A549 (cell line): ENCODE data around the gene ZNF267. TPM values are rescaled to one million over a fixed set of nuclear protein-coding genes. Genes with fewer than 3 reads are reported as not detected.

Experiments used
- ATAC-seq, 2 experiments: fragments of 200-7000 bp in 1 of 2; fragments of >200 bp in 1 of 2; cut with Nextera tagmentation in 1 of 2; cut with Tn5 transposase in 1 of 2; 3 replicates each; pipeline versions ENCODE4 v1.8.0 to v1.9.1; 2018 to 2020; ENCODE audit warnings: mild to moderate bottlenecking in 1 of 2, moderate library complexity in 1 of 2
- CTCF ChIA-PET: fragments of 300-600 bp; sonication (Branson Sonifier 250); formaldehyde crosslinking; extraction: SDS; loops from one replicate; lab custom pipeline; 2021; ENCODE audit warnings: antibody characterized with exemption, inconsistent platforms; lab: Yijun Ruan, JAX
- POLR2A ChIA-PET: fragments of 350-600 bp; formaldehyde crosslinking; extraction: SDS; loops from one replicate; lab custom pipeline; 2021; ENCODE audit warnings: antibody characterized with exemption, inconsistent platforms; lab: Yijun Ruan, JAX
- DNase-seq, 2 experiments: peaks; one replicate each; pipeline versions ENCODE4 v3.0.0 to v3.0.0-alpha.2; 2011 to 2016; ENCODE audit warnings: low read depth in 1 of 2, low spot score in 1 of 2
- FAIRE-seq: peaks from 2 replicates; lab custom pipeline; 2011; peaks lifted over from hg19 to GRCh38; lab: Jason Lieb, UNC
- H3K27ac ChIP-seq, 2 experiments: fragments of >200 bp; sonication (Bioruptor Twin); formaldehyde crosslinking; 3 replicates each; pipeline ENCODE4 v1.5.1; 2016 to 2017
- H3K4me1 ChIP-seq: fragments of >200 bp; sonication (Bioruptor Twin); formaldehyde crosslinking; 3 replicates; pipeline ENCODE4 v1.6.1; 2016
- H3K4me2 ChIP-seq: fragments of >200 bp; sonication (Bioruptor Twin); formaldehyde crosslinking; 3 replicates; pipeline ENCODE4 v1.6.1; 2016
- H3K4me3 ChIP-seq: fragments of >200 bp; sonication (Bioruptor Twin); formaldehyde crosslinking; 3 replicates; pipeline ENCODE4 v1.5.1; 2016
- H3K9me3 ChIP-seq: fragments of >200 bp; sonication (Bioruptor Twin); formaldehyde crosslinking; 3 replicates; pipeline ENCODE4 v1.6.1; 2016
- BHLHE40 ChIP-seq: IDR thresholded peaks from 2 replicates; pipeline ENCODE4 v1.6.1; 2012; ENCODE audit warnings: low read depth, low read length, inconsistent platforms
- CHD2 ChIP-seq: fragments of 150-350 bp; IDR thresholded peaks from 2 replicates; pipeline ENCODE4 v1.6.1; 2014; ENCODE audit warnings: low read length; ENCODE audit not compliant: partially characterized antibody
- CHD4 ChIP-seq: fragments of 200-600 bp; sonication (generic); IDR thresholded peaks from 2 replicates; pipeline ENCODE4 v1.6.1; 2016; ENCODE audit warnings: antibody characterized with exemption, mild to moderate bottlenecking, borderline replicate concordance
- EHF ChIP-seq: fragments of 250-450 bp; sonication (Bioruptor Pico); IDR thresholded peaks from 2 replicates; pipeline ENCODE4 v1.5.0; 2020; ENCODE audit warnings: mild to moderate bottlenecking
- ESRRA ChIP-seq: fragments of 150-350 bp; IDR thresholded peaks from 2 replicates; pipeline ENCODE4 v1.6.1; 2014; ENCODE audit warnings: mild to moderate bottlenecking, low read length, borderline replicate concordance
- HEYL ChIP-seq: fragments of 250-450 bp; sonication (Bioruptor Pico); IDR thresholded peaks from 2 replicates; pipeline ENCODE4 v1.8.0; 2021; ENCODE audit warnings: mild to moderate bottlenecking, moderate library complexity
- HOXB5 ChIP-seq: fragments of 250-450 bp; sonication (Bioruptor Pico); IDR thresholded peaks from 2 replicates; pipeline ENCODE4 v1.5.0; 2020; ENCODE audit warnings: mild to moderate bottlenecking, moderate library complexity
- KDM5A ChIP-seq: fragments of 200-600 bp; sonication (generic); IDR thresholded peaks from 2 replicates; pipeline ENCODE4 v1.6.1; 2016; ENCODE audit warnings: antibody characterized with exemption, mild to moderate bottlenecking
- MAFK ChIP-seq: fragments of 450-650 bp; IDR thresholded peaks from 2 replicates; pipeline ENCODE4 v1.6.1; 2014; ENCODE audit not compliant: partially characterized antibody
- NPAS2 ChIP-seq: fragments of 250-450 bp; sonication (Bioruptor Pico); IDR thresholded peaks from 2 replicates; pipeline ENCODE4 v1.8.0; 2022; ENCODE audit warnings: mild to moderate bottlenecking, moderate library complexity, borderline replicate concordance
- PHF8 ChIP-seq: fragments of 200-600 bp; sonication (generic); IDR thresholded peaks from 2 replicates; pipeline ENCODE4 v1.6.1; 2016; ENCODE audit warnings: low read depth, mild to moderate bottlenecking, antibody characterized with exemption, moderate library complexity, borderline replicate concordance
- POLR2AphosphoS2 ChIP-seq: conservative IDR thresholded peaks from 2 replicates; pipeline ENCODE4 v1.6.1; 2012; ENCODE audit warnings: low read length, improper control_type of control experiment, inconsistent platforms
- RARB ChIP-seq: fragments of 250-450 bp; sonication (Bioruptor Pico); IDR thresholded peaks from 2 replicates; pipeline ENCODE4 v1.8.0; 2021; ENCODE audit warnings: mild to moderate bottlenecking, moderate library complexity
- RCOR1 ChIP-seq: fragments of 150-350 bp; IDR thresholded peaks from 2 replicates; pipeline ENCODE4 v1.6.1; 2014; ENCODE audit warnings: antibody characterized with exemption, low read length, low read depth
- ZC3H11A ChIP-seq: fragments of 450-650 bp; IDR thresholded peaks from 2 replicates; pipeline ENCODE4 v1.6.1; 2014; ENCODE audit warnings: antibody characterized with exemption, mild to moderate bottlenecking
- ZFP36 ChIP-seq: fragments of 450-650 bp; IDR thresholded peaks from 2 replicates; pipeline ENCODE4 v1.6.1; 2014; ENCODE audit warnings: borderline replicate concordance; ENCODE audit not compliant: partially characterized antibody
- ZNF302 ChIP-seq: fragments of 250-450 bp; sonication (Bioruptor Pico); IDR thresholded peaks from 2 replicates; pipeline ENCODE4 v1.9.0; 2021; ENCODE audit warnings: inconsistent platforms, mild to moderate bottlenecking, moderate library complexity
- ZSCAN20 ChIP-seq: fragments of 250-450 bp; sonication (Bioruptor Pico); IDR thresholded peaks from 2 replicates; pipeline ENCODE4 v1.8.0; 2022; ENCODE audit warnings: mild to moderate bottlenecking, moderate library complexity
- WGBS: methylation state at CpG from one replicate; pipeline ENCODE4 v1.1.6; 2017; ENCODE audit errors: missing lambda C conversion rate; 5-methylcytosine and 5-hydroxymethylcytosine counted together
- polyA plus RNA-seq, 4 experiments: library from polyadenylated mRNA; depleted of rRNA in 3 of 4; stranded (reverse); fragments of >200 nt; fragmentation: RNase III in 1 of 4; extraction: RNeasy Plus Mini Kit Qiagen cat#74134 plus additional on column Dnase treatment in 1 of 4; gene quantifications; 2 replicates in 3 of 4; 3 replicates in 1 of 4; pipeline ENCODE4 v1.2.3, GENCODE V29; 2011 to 2017
- TF ChIP-seq, protein P1 (sequence below): fragments of 250-450 bp; sonication (Bioruptor Pico); IDR thresholded peaks from 2 replicates; pipeline ENCODE4 v1.5.0; 2020; ENCODE audit warnings: low read depth, mild to moderate bottlenecking, moderate library complexity
- TF ChIP-seq, protein P2 (sequence below): IDR thresholded peaks from 2 replicates; pipeline ENCODE4 v1.6.1; 2012; ENCODE audit warnings: low read depth, borderline replicate concordance
- TF ChIP-seq, protein P3 (sequence below): fragments of >200 bp; sonication (Bioruptor Twin); formaldehyde crosslinking; IDR thresholded peaks from 3 replicates; pipeline ENCODE4 v1.6.1; 2016
- TF ChIP-seq, protein P4 (sequence below): fragments of >200 bp; sonication (Bioruptor Twin); formaldehyde crosslinking; IDR thresholded peaks from 3 replicates; pipeline ENCODE4 v1.5.1; 2016
- TF ChIP-seq, protein P5 (sequence below): IDR thresholded peaks from 2 replicates; pipeline ENCODE4 v1.6.1; 2012
- TF ChIP-seq, protein P6 (sequence below): fragments of >200 bp; sonication (Bioruptor Twin); formaldehyde crosslinking; IDR thresholded peaks from 2 replicates; pipeline ENCODE4 v1.6.1; 2016
- TF ChIP-seq, protein P7 (sequence below): fragments of 450-650 bp; IDR thresholded peaks from 2 replicates; pipeline ENCODE4 v1.6.1; 2014; ENCODE audit warnings: antibody characterized with exemption

ZNF267 gene
- polyA plus RNA-seq, 2 of the 4 experiments (the other 2 are of a cell fraction) = 8.3 to 10.2 TPM

DNA sequence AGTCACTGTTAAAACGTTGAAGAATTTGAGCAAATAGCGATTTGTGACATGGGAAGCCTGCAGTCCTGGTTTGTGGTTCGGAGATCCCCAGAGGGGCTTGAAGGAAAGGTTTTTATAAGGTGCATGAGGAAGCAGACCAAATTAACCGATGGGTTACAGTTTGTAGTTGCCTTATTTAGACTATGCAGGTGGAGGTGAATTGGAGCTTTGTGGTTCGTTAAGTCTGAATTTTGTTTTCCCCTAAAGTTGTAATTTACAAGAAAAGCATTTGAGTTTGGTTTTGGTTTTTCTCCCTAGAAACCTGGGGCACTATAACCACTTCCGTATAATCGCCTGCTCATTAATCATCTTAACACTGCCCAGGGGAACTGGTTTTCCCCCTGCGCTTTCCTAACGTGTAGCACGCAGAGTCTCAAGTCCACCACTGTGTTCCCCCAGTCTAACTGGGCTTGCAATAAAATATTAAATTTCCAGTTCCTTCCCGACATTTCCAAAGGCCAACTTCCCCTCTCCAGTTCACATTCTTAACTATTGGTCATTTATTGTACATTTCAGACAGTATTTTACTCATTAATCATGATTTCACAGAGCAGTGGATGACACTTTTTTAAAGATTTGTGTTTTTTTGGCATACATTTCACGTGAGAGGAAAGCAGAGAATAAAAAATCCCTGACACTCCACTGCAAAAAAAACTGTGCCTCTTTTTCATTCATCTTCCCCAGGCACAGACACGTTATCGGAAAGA lies 932 bp downstream of the ZNF267 start:
- peak; percentile 54 to 64; a peak in 5 of 6 replicates for ATAC-seq
- peak overlapping the region; percentile 97 for H3K4me3 ChIP-seq
- peaks cover 32% of the 10 kb centered on the region for H3K9me3 ChIP-seq
- POLR2A ChIA-PET = interaction anchor here (1.7 to 2.3 kb wide), 2 partner anchors 162 to 415 kb away, joined by 7 to 23 read pairs; partner anchors contain the start of gene ARMC5
- 14% methylated on average over 14 of the region's 14 CpGs for WGBS
- peaks cover 7% of the 10 kb centered on the region; the same call in 2 of the 3 replicates for H3K4me1 ChIP-seq
- CTCF ChIA-PET = no interaction called here
- peak overlapping the region; percentile 95 to 99 for H3K27ac ChIP-seq
- peak overlapping the region; percentile 91 for H3K4me2 ChIP-seq
- TF ChIP-seq, protein P1, sequence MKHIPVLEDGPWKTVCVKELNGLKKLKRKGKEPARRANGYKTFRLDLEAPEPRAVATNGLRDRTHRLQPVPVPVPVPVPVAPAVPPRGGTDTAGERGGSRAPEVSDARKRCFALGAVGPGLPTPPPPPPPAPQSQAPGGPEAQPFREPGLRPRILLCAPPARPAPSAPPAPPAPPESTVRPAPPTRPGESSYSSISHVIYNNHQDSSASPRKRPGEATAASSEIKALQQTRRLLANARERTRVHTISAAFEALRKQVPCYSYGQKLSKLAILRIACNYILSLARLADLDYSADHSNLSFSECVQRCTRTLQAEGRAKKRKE (CRISPR knock-in tag) = no peak
- TF ChIP-seq HEYL (CRISPR knock-in tag) (no peak), CHD4 (no peak), POLR2AphosphoS2 (no peak), CHD2 (no peak)
- no peak for FAIRE-seq
- DNase-seq = peak; percentile 31 to 43

DNA sequence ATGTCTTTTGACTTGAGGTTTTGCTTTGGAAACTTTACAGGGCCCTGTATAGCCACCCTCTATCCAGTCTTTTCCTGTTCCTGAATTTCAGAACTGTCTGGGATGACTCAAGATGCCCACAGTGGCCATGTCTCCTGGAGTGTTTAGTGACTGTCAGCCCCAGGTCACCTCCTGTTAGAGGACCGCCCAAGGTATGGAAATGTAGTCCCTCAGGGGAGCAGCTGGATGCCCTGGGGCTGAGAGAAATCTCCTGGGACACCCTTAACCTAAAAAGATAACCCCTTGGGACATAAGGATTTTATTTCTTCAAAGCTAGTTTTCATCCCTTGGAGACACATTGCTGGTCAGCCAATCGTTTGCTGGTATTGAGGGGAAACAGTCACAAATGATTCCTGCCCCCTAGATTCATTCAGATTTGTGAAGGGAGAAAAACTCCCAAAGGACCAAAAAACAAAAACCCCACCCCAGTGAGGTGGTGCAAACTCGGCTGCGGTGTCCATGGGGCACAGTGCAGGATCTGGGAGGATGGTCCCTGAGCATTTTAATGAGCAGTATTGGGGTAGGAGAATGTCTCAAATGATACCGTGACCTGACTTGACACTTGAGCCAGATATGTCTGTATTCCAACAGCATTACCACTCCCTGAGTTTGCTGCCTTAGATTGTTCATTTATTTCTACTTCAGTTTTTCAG lies 1.7 kb downstream of the ZNF267 start:
- CTCF ChIA-PET = no interaction called here
- no peak for FAIRE-seq

DNA sequence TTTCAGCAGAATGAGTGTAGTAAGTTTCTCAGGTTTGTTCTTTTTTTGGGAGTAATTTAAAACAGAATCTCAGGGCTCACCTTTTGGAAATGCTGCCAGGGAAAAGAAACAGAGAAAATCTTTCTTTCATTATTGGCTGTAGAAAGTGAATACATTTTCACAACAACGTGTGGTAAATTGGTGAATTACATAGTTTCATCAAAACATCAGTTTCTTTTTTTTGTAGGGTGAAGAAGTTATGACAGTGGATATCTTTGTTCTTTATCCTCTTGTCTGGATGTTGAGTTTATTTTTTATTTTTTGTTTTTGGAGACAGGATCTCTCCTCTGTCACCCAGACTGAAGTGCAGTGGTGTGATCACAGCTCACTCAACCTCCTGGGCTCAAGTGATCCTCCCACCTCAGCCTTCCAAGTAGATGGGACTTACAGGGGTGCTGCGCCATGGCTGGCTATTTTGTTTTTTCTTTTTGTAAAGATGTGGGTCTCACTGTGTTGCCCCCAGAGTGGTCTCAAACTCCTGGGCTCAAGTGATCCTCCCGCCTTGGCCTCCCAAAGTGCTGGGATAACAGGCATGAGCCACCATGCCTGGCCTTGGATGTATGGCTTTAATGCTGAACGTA lies 2.4 kb downstream of the ZNF267 start:
- no peak for FAIRE-seq
- H3K4me1 ChIP-seq = peaks cover 7% of the 10 kb centered on the region; the same call in 2 of the 3 replicates
- POLR2A ChIA-PET = no interaction called here
- H3K4me2 ChIP-seq = no peak overlapping the region
- no peak overlapping the region for H3K4me3 ChIP-seq
- CTCF ChIA-PET = interaction anchor here (1.8 kb wide), 1 partner anchor 8 kb away, joined by 6 read pairs; no protein-coding TSS in a partner anchor
- ATAC-seq = no peak
- H3K9me3 ChIP-seq = peaks cover 47% of the 10 kb centered on the region
- no peak overlapping the region for H3K27ac ChIP-seq
- DNase-seq = no peak
- 94% methylated on average over 4 of the region's 4 CpGs for WGBS
- TF ChIP-seq RARB (CRISPR knock-in tag) (no peak), NPAS2 (CRISPR knock-in tag) (no peak), EHF (no peak), ZNF302 (CRISPR knock-in tag) (no peak), POLR2AphosphoS2 (no peak), RCOR1 (no peak), BHLHE40 (no peak), PHF8 (no peak), MAFK (no peak), HOXB5 (no peak)
- TF ChIP-seq, protein P2, sequence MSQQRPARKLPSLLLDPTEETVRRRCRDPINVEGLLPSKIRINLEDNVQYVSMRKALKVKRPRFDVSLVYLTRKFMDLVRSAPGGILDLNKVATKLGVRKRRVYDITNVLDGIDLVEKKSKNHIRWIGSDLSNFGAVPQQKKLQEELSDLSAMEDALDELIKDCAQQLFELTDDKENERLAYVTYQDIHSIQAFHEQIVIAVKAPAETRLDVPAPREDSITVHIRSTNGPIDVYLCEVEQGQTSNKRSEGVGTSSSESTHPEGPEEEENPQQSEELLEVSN = no peak
- TF ChIP-seq, protein P3, sequence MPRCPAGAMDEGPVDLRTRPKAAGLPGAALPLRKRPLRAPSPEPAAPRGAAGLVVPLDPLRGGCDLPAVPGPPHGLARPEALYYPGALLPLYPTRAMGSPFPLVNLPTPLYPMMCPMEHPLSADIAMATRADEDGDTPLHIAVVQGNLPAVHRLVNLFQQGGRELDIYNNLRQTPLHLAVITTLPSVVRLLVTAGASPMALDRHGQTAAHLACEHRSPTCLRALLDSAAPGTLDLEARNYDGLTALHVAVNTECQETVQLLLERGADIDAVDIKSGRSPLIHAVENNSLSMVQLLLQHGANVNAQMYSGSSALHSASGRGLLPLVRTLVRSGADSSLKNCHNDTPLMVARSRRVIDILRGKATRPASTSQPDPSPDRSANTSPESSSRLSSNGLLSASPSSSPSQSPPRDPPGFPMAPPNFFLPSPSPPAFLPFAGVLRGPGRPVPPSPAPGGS = no peak
- TF ChIP-seq, protein P4, sequence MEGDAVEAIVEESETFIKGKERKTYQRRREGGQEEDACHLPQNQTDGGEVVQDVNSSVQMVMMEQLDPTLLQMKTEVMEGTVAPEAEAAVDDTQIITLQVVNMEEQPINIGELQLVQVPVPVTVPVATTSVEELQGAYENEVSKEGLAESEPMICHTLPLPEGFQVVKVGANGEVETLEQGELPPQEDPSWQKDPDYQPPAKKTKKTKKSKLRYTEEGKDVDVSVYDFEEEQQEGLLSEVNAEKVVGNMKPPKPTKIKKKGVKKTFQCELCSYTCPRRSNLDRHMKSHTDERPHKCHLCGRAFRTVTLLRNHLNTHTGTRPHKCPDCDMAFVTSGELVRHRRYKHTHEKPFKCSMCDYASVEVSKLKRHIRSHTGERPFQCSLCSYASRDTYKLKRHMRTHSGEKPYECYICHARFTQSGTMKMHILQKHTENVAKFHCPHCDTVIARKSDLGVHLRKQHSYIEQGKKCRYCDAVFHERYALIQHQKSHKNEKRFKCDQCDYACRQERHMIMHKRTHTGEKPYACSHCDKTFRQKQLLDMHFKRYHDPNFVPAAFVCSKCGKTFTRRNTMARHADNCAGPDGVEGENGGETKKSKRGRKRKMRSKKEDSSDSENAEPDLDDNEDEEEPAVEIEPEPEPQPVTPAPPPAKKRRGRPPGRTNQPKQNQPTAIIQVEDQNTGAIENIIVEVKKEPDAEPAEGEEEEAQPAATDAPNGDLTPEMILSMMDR = no peak
- TF ChIP-seq, protein P5, sequence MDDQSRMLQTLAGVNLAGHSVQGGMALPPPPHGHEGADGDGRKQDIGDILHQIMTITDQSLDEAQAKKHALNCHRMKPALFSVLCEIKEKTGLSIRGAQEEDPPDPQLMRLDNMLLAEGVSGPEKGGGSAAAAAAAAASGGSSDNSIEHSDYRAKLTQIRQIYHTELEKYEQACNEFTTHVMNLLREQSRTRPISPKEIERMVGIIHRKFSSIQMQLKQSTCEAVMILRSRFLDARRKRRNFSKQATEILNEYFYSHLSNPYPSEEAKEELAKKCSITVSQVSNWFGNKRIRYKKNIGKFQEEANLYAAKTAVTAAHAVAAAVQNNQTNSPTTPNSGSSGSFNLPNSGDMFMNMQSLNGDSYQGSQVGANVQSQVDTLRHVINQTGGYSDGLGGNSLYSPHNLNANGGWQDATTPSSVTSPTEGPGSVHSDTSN = no peak
- TF ChIP-seq, protein P6, sequence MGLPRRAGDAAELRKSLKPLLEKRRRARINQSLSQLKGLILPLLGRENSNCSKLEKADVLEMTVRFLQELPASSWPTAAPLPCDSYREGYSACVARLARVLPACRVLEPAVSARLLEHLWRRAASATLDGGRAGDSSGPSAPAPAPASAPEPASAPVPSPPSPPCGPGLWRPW = no peak

More for the DNA sequence above, 1.7 kb downstream of the ZNF267 start:
- Histone ChIP-seq H3K4me1 (peaks cover 7% of the 10 kb centered on the region; the same call in 2 of the 3 replicates), H3K4me3 (peak overlapping the region; percentile 97), H3K9me3 (peaks cover 39% of the 10 kb centered on the region), H3K4me2 (peak overlapping the region; percentile 91), H3K27ac (peak overlapping the region in 1 of 2 experiments; percentile 99; a peak in 5 of 6 replicates)
- no peak for ATAC-seq
- POLR2A ChIA-PET = interaction anchor here (2.3 kb wide), 1 partner anchor 415 kb away, joined by 23 read pairs; the partner anchor contains the start of gene ARMC5
- DNase-seq = no peak
- 96% methylated on average over 5 of the region's 5 CpGs for WGBS
- TF ChIP-seq RARB (CRISPR knock-in tag) (no peak), ESRRA (no peak), ZSCAN20 (CRISPR knock-in tag) (no peak), KDM5A (no peak), ZC3H11A (no peak), ZFP36 (no peak)
- TF ChIP-seq, protein P7, sequence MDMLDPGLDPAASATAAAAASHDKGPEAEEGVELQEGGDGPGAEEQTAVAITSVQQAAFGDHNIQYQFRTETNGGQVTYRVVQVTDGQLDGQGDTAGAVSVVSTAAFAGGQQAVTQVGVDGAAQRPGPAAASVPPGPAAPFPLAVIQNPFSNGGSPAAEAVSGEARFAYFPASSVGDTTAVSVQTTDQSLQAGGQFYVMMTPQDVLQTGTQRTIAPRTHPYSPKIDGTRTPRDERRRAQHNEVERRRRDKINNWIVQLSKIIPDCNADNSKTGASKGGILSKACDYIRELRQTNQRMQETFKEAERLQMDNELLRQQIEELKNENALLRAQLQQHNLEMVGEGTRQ = no peak
